SK-N-SH treated with all-trans-retinoic acid at 6 μM for 48 hours (cell line): ENCODE data around the gene LHFPL3.

Experiments
- ATAC-seq: fragments of 200-7000 bp; cut with Tn5 transposase; 3 replicates; pipeline ENCODE4 v1.9.1; 2020; ENCODE audit warnings: mild to moderate bottlenecking, moderate library complexity
- BACH2 ChIP-seq: fragments of 250-450 bp; sonication (Bioruptor Pico); IDR thresholded peaks from 2 replicates; pipeline ENCODE4 v1.9.0; 2021; ENCODE audit warnings: mild to moderate bottlenecking, borderline replicate concordance
- CSDC2 ChIP-seq: fragments of 250-450 bp; sonication (Bioruptor Pico); IDR thresholded peaks from 2 replicates; pipeline ENCODE4 v1.5.0; 2020; ENCODE audit warnings: mild to moderate bottlenecking, moderate library complexity
- ESRRG ChIP-seq: fragments of 250-450 bp; sonication (Bioruptor Pico); IDR thresholded peaks from 2 replicates; pipeline ENCODE4 v1.6.1; 2021; ENCODE audit warnings: mild to moderate bottlenecking
- OSR1 ChIP-seq: fragments of 250-450 bp; sonication (Bioruptor Pico); IDR thresholded peaks from 2 replicates; pipeline ENCODE4 v1.8.0; 2022; ENCODE audit warnings: moderate library complexity, mild to moderate bottlenecking, inconsistent platforms
- PPARA ChIP-seq: fragments of 250-450 bp; sonication (Bioruptor Pico); IDR thresholded peaks from 2 replicates; pipeline ENCODE4 v1.5.0; 2020; ENCODE audit warnings: mild to moderate bottlenecking, borderline replicate concordance
- SNAI2 ChIP-seq: fragments of 250-450 bp; sonication (Bioruptor Pico); IDR thresholded peaks from 2 replicates; pipeline ENCODE4 v1.5.0; 2020; ENCODE audit warnings: mild to moderate bottlenecking, moderate library complexity
- TCF4 ChIP-seq: fragments of 250-450 bp; sonication (Bioruptor Pico); IDR thresholded peaks from 2 replicates; pipeline ENCODE4 v1.8.0; 2021; ENCODE audit warnings: mild to moderate bottlenecking, moderate library complexity, borderline replicate concordance
- TOX ChIP-seq: fragments of 250-450 bp; sonication (Bioruptor Pico); IDR thresholded peaks from 2 replicates; pipeline ENCODE4 v1.8.0; 2021; ENCODE audit warnings: mild to moderate bottlenecking, moderate library complexity, borderline replicate concordance
- ZC3H10 ChIP-seq: fragments of 250-450 bp; sonication (Bioruptor Pico); IDR thresholded peaks from 2 replicates; pipeline ENCODE4 v1.5.1; 2021; ENCODE audit warnings: mild to moderate bottlenecking, moderate library complexity
- ZFP3 ChIP-seq: fragments of 250-450 bp; sonication (Bioruptor Pico); IDR thresholded peaks from 2 replicates; pipeline ENCODE4 v1.5.0; 2020; ENCODE audit warnings: mild to moderate bottlenecking, moderate library complexity
- ZFP30 ChIP-seq: fragments of 450-650 bp; formaldehyde crosslinking; IDR thresholded peaks from 2 replicates; pipeline ENCODE4 v1.5.0; 2022; ENCODE audit warnings: mild to moderate bottlenecking, moderate library complexity
- ZNF565 ChIP-seq: fragments of 450-650 bp; formaldehyde crosslinking; conservative IDR thresholded peaks from 2 replicates; pipeline ENCODE4 v1.5.0; 2020; ENCODE audit warnings: low read depth, mild to moderate bottlenecking, moderate library complexity
- ZNF70 ChIP-seq: fragments of 450-650 bp; formaldehyde crosslinking; IDR thresholded peaks from 2 replicates; pipeline ENCODE4 v1.5.0; 2020; ENCODE audit warnings: mild to moderate bottlenecking, moderate library complexity
- ZNF8 ChIP-seq: fragments of 450-650 bp; formaldehyde crosslinking; IDR thresholded peaks from 2 replicates; pipeline ENCODE4 v1.5.0; 2020; ENCODE audit warnings: mild to moderate bottlenecking, moderate library complexity
- TF ChIP-seq, protein P1 (sequence below): fragments of 250-450 bp; sonication (Bioruptor Pico); IDR thresholded peaks from 2 replicates; pipeline ENCODE4 v1.5.1; 2020; ENCODE audit warnings: low read depth, mild to moderate bottlenecking, moderate library complexity
- TF ChIP-seq, protein P2 (sequence below): fragments of 250-450 bp; sonication (Bioruptor Pico); IDR thresholded peaks from 2 replicates; pipeline ENCODE4 v1.8.0; 2020; ENCODE audit warnings: mild to moderate bottlenecking, moderate library complexity, borderline replicate concordance
- TF ChIP-seq, protein P3 (sequence below): fragments of 250-450 bp; sonication (Bioruptor Pico); IDR thresholded peaks from 2 replicates; pipeline ENCODE4 v1.8.0; 2021; ENCODE audit warnings: low read depth, mild to moderate bottlenecking, moderate library complexity, borderline replicate concordance
- TF ChIP-seq, protein P4 (sequence below): fragments of 250-450 bp; sonication (Bioruptor Pico); IDR thresholded peaks from 2 replicates; pipeline ENCODE4 v1.5.0; 2020; ENCODE audit warnings: mild to moderate bottlenecking, moderate library complexity
- TF ChIP-seq, protein P5 (sequence below): fragments of 250-450 bp; sonication (Bioruptor Pico); IDR thresholded peaks from 2 replicates; pipeline ENCODE4 v1.5.1; 2021; ENCODE audit warnings: mild to moderate bottlenecking, moderate library complexity

Gene LHFPL3

DNA sequence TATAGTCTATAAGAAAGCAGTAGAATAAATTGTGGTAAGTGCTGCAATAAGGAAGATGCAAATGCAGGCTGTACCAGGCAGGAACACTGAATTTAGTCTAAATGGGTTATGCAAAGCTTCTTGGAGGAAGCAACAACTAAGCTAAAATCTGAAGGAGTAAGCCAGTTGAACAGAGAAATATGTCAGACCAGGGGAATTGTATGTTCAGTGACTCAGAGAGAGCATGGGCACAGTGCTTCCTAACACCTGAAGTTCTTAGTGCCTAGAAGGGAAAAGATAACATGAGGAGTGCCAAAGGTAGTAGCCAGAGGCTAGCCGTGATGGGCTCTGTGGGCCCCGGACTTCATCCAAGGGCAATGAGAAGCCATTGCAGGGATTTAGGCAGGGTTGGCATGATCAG is 481.5 kb downstream of the LHFPL3 start:
- TF ChIP-seq ESRRG (CRISPR knock-in tag) (no peak), ZFP3 (CRISPR knock-in tag) (no peak), SNAI2 (no peak), OSR1 (CRISPR knock-in tag) (no peak), PPARA (CRISPR knock-in tag) (no peak), TCF4 (CRISPR knock-in tag) (no peak), ZC3H10 (CRISPR knock-in tag) (no peak), TOX (no peak), ZNF70 (CRISPR knock-in tag) (no peak), CSDC2 (no peak), ZFP30 (CRISPR knock-in tag) (no peak), ZNF8 (CRISPR knock-in tag) (no peak), ZNF565 (CRISPR knock-in tag) (no peak)
- TF ChIP-seq, protein P1, sequence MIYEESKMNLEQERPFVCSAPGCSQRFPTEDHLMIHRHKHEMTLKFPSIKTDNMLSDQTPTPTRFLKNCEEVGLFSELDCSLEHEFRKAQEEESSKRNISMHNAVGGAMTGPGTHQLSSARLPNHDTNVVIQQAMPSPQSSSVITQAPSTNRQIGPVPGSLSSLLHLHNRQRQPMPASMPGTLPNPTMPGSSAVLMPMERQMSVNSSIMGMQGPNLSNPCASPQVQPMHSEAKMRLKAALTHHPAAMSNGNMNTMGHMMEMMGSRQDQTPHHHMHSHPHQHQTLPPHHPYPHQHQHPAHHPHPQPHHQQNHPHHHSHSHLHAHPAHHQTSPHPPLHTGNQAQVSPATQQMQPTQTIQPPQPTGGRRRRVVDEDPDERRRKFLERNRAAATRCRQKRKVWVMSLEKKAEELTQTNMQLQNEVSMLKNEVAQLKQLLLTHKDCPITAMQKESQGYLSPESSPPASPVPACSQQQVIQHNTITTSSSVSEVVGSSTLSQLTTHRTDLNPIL: no peak
- TF ChIP-seq, protein P2, sequence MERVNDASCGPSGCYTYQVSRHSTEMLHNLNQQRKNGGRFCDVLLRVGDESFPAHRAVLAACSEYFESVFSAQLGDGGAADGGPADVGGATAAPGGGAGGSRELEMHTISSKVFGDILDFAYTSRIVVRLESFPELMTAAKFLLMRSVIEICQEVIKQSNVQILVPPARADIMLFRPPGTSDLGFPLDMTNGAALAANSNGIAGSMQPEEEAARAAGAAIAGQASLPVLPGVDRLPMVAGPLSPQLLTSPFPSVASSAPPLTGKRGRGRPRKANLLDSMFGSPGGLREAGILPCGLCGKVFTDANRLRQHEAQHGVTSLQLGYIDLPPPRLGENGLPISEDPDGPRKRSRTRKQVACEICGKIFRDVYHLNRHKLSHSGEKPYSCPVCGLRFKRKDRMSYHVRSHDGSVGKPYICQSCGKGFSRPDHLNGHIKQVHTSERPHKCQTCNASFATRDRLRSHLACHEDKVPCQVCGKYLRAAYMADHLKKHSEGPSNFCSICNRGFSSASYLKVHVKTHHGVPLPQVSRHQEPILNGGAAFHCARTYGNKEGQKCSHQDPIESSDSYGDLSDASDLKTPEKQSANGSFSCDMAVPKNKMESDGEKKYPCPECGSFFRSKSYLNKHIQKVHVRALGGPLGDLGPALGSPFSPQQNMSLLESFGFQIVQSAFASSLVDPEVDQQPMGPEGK (CRISPR knock-in tag): no peak
- TF ChIP-seq, protein P3, sequence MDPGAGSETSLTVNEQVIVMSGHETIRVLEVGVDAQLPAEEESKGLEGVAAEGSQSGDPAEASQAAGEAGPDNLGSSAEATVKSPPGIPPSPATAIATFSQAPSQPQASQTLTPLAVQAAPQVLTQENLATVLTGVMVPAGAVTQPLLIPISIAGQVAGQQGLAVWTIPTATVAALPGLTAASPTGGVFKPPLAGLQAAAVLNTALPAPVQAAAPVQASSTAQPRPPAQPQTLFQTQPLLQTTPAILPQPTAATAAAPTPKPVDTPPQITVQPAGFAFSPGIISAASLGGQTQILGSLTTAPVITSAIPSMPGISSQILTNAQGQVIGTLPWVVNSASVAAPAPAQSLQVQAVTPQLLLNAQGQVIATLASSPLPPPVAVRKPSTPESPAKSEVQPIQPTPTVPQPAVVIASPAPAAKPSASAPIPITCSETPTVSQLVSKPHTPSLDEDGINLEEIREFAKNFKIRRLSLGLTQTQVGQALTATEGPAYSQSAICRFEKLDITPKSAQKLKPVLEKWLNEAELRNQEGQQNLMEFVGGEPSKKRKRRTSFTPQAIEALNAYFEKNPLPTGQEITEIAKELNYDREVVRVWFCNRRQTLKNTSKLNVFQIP (CRISPR knock-in tag): no peak
- TF ChIP-seq, protein P4, sequence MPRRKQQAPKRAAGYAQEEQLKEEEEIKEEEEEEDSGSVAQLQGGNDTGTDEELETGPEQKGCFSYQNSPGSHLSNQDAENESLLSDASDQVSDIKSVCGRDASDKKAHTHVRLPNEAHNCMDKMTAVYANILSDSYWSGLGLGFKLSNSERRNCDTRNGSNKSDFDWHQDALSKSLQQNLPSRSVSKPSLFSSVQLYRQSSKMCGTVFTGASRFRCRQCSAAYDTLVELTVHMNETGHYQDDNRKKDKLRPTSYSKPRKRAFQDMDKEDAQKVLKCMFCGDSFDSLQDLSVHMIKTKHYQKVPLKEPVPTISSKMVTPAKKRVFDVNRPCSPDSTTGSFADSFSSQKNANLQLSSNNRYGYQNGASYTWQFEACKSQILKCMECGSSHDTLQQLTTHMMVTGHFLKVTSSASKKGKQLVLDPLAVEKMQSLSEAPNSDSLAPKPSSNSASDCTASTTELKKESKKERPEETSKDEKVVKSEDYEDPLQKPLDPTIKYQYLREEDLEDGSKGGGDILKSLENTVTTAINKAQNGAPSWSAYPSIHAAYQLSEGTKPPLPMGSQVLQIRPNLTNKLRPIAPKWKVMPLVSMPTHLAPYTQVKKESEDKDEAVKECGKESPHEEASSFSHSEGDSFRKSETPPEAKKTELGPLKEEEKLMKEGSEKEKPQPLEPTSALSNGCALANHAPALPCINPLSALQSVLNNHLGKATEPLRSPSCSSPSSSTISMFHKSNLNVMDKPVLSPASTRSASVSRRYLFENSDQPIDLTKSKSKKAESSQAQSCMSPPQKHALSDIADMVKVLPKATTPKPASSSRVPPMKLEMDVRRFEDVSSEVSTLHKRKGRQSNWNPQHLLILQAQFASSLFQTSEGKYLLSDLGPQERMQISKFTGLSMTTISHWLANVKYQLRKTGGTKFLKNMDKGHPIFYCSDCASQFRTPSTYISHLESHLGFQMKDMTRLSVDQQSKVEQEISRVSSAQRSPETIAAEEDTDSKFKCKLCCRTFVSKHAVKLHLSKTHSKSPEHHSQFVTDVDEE (CRISPR knock-in tag): no peak
- TF ChIP-seq, protein P5, sequence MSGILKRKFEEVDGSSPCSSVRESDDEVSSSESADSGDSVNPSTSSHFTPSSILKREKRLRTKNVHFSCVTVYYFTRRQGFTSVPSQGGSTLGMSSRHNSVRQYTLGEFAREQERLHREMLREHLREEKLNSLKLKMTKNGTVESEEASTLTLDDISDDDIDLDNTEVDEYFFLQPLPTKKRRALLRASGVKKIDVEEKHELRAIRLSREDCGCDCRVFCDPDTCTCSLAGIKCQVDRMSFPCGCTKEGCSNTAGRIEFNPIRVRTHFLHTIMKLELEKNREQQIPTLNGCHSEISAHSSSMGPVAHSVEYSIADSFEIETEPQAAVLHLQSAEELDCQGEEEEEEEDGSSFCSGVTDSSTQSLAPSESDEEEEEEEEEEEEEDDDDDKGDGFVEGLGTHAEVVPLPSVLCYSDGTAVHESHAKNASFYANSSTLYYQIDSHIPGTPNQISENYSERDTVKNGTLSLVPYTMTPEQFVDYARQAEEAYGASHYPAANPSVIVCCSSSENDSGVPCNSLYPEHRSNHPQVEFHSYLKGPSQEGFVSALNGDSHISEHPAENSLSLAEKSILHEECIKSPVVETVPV (CRISPR knock-in tag): no peak

DNA sequence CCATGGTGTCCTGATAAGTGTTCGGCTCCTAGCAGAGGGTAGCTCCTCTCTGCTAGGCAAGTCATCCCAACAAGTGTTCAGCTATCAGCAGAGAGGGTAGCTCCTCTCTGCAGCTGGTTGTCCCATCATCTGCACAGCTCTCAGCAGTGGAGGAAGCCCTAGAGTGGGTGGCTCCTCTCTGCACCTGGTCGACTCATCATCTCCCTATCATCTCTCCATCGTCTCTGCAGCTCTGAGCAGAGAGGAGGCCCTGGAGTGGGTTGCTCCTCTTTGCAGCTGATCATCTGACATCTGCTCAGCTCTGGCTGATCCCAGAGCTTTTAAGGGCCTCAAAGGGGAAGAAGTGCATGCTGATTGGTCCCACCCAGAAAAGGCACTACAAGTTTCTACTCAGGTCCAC is 485.7 kb downstream of the LHFPL3 start:
- no peak; the same call in 2 of the 3 replicates for ATAC-seq
- TF ChIP-seq TOX (no peak), PPARA (CRISPR knock-in tag) (no peak), ZFP3 (CRISPR knock-in tag) (no peak), ZNF8 (CRISPR knock-in tag) (no peak), CSDC2 (no peak), ZC3H10 (CRISPR knock-in tag) (no peak), BACH2 (no peak)
- TF ChIP-seq, protein P2 (CRISPR knock-in tag): no peak
- TF ChIP-seq, protein P4 (CRISPR knock-in tag): no peak

More for the DNA sequence above, 481.5 kb downstream of the LHFPL3 start:
- no peak for ATAC-seq
